LHCN-M2 (cell line): ENCODE data around the gene NRN1L. TPM values are rescaled to one million over a fixed set of nuclear protein-coding genes. Genes with fewer than 3 reads are reported as not detected.
"Not testable (repeated sequence)": the region's sequence is repeated elsewhere in the genome, so short reads cannot be mapped to it uniquely, and the experiment has no call there.

Source experiments
- DNase-seq: peaks from one replicate; pipeline ENCODE4 v3.0.0-alpha.2; 2012; ENCODE audit warnings: low read depth
- total RNA-seq: library from RNA; depleted of rRNA; stranded (reverse); fragments of >200 nt; gene quantifications from 2 replicates; pipeline ENCODE4 v1.2.3, GENCODE V29; 2014

The NRN1L gene
- total RNA-seq, 1 experiment from 2014 or later, result not detected

DNA sequence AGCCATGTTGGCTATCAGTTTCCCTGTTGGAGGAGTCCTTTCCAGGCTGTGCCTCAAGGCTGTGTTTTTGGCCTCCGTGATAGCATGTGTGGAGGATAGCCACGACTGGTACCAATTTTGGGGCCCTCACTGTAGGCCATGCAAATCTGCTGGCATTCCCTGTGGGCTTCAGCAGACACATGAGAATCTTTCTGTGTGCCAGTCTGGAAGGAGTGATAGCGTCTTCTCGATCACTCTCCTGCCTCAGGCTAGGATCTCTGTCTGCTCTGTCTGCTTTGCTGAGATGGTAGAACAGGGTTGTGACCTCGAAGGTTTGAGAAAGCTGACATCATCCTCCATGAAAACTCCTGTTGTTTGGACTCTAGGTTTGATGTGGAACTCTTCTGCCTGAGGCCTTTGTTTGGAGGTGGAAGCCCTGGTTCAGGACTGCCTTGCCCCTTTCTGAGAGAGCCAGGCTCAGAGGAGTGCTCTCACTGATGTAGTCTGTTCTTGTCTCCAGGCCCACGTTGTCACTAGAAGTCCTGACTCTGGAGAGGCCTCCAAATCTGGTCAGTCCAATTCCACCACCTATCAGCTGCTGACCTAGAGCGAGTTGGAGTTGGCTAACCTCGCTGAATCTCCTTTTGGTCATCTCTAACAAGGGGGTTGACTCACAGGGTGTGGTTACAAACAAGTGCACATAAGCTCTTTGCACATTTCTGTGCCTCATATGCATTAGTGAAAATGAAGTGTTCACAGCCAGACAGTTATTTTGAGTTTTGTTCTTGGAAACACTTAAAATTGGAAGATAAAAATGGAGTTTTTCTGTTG is 23.9 kb upstream of the NRN1L start:
- peak; percentile 76 for DNase-seq

DNA sequence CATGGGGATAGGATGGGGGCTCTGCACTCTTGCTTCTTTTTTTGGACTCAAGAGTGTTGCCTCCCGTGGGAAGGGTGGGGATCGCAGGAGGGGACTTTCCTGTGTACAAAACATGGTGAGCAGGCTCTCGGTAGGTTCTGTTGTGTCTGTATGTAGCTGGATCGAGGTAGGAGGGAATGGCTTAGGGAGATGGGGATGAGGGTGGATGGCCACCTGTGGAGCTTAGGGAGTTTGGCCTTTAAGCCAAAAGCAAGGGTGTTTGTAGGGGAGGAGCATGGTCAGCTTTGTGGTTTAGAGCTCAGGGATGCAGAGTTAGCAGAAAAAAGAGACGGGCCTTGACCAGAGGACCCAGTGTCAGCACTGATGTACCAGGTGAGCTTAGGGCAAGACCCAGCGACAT is 22.8 kb upstream of the NRN1L start:
- no peak for DNase-seq

DNA sequence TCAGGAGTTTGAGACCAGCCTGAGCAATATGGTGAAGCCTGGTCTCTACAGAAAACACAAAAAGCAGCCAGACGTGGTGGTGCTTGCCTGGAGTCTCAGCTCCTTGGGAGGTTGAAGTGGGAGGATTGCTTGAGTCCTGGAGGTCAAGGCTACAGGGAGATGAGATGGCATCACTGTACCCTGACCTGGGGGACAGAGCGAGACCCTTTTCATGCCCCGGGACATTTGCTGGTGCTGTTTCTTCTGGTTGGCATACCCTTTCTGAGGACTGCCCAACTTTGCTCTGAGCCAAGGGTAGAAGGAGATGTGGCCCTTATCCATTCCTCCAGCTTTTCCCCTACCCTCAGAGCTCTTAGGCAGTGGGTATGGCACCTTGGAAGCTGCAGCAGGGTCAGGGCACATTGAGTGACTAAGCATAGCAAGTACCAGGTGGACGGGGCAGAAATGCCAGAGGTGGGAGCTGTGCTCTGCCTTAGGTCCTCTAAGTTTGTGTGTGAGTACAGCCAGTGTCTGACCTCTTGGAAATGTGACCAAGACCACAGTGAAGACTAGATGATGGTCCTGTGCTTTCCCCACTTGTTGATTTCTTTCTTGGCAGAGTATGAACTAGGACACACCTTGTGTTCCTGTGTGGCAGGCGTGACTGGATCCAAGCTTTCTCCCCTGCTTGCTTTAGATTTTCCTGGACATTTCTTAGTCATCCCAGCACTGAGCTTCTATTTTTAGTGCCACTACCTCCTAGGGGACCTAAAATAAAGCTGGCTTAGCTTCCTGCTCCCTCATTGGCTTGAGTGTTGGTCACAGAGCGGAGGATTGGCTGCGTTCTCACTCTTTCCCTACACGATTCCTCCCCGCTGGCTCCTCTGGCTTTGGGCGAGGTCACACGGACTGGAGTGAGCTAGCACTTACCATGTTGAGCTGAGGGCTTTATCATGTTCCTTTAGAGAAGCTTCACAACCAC is 21.8 kb upstream of the NRN1L start:
- peak; percentile 90 for DNase-seq

DNA sequence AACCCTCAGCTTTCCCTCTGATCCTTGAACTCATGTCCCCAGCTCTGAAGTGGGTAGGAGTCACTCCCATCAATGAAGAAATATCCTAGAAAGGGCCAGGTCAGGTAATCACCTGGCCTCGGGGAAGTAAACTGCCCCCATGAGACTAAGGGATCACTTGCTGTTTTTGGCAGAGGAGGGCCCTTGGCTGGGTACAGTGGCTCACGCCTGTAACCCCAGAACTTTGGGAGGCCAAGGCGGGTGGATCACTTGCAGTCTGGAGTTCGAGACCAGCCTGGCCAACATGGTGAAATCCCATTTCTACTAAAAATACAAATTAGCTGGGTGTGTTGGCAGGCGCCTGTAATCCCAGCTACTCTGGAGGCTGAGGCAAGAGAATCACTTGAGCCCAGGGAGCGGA is 20.6 kb upstream of the NRN1L start:
- not testable (repeated sequence) for DNase-seq

DNA sequence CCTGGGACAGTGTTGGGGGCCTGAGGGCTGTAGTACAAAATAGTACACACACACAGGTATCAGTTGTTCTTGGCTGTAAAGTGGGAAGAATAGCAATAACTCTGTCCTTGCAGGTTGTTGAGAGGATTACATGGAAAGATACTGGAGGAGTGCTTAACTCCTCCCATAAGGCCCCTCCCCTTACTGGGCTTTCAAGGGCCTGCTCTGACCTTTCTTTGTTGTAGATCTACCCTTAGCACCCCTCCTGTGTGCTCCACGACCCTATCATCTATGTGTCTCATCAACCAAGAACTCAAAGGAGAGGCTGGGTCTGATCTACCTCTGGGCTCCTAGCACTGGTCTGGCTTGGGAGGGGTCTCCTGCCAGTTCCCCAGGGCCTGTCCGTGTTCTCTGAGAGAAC is 20.1 kb upstream of the NRN1L start:
- no peak for DNase-seq

DNA sequence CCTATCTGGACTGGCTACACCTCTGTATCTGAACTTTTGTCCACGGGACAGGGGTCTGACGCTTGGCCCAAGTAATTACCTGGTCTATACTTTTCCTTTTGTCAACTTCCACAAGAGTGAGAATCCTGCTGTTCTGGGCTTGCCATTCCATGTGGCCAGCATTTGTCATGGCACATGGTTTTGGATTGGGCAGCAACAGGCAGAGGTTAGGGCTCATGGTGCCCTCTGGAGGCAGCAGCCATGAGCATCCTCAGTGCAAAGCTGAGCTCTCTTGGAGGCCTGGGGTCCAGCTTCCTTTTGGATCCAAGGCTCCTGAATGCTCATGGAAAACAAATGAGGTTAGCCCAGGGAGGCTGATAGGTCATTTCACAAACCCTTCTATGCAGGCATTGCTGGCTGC is 19.4 kb upstream of the NRN1L start:
- DNase-seq, result peak; percentile 63

DNA sequence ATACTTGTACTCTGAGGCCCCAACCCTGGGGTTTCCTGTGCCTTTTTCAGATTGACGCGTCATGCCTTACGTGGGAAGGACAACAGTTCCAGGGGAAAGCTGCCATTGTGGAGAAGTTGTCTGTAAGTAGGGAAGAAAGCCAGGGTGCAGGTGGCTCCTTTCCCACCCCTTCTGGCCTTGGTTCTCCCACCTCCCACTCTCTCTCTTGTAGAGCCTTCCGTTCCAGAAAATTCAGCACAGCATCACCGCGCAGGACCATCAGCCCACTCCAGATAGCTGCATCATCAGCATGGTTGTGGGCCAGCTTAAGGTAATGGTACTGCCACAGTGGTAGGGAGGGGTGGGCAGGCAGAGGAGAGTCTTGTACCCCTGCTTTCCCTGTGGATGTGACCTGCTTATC is 16.4 kb upstream of the NRN1L start:
- no peak for DNase-seq

DNA sequence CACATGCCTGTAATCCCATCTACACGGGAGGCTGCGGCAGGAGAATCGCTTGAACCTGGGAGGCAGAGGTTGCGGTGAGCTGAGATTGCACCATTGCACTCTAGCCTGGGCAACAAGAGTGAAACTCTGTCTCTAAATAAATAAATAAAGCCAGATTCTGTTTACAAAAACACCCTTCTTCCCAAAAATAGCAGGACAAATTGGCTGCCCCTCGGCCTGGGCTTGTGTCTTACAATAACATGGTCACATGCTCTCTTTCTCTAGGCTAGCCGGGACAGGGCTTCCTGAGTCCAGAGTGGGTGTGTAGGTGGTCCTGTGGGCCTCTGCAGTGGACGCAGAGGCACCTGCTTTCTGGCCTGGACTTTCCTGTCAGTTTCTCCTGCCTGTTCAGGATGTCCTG is 15.0 kb upstream of the NRN1L start:
- DNase-seq, result no peak

DNA sequence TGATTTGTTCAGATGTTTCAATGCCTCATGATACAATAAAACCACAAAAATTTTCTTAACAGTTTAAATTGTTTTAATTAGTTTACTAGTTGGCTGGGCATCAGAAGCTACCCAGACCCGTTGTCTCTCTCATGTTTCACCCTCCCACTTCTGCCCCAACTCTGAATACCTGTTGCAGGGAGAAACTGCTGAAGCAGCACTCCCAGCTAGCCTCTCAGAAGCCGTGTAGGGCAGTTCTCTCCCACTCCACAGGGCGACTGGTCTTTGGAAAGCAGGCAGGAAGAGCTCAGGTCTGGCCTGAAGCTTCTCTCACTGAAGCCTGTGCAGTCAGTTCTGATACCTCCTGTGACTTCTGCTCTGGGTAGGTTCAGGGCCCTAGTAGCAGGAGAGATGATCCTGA is 13.4 kb upstream of the NRN1L start:
- DNase-seq, result no peak

DNA sequence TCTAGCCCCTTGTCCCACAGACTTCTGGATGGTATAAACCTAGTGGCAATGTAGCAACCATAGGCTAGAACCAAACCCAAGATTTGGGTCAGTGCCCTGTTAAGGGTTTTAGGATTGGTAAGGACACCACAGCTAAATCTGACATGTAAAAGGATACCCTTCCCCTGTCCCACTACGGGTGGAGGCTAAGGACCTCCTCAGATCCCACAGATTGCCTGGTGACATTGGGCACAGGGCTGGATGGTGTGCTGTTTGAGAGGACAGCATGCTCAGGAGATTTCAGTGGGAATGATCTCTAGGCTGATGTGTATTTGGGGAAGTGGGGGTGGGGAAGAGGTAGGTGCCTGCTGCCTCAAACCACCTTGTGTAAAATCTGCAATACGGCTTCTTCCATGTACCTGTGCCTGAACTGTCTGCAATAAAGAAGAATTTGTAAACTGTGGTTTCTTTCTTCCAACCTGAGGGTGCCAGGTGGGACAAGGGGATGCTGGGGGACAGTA is 12.5 kb upstream of the NRN1L start:
- DNase-seq, result no peak

DNA sequence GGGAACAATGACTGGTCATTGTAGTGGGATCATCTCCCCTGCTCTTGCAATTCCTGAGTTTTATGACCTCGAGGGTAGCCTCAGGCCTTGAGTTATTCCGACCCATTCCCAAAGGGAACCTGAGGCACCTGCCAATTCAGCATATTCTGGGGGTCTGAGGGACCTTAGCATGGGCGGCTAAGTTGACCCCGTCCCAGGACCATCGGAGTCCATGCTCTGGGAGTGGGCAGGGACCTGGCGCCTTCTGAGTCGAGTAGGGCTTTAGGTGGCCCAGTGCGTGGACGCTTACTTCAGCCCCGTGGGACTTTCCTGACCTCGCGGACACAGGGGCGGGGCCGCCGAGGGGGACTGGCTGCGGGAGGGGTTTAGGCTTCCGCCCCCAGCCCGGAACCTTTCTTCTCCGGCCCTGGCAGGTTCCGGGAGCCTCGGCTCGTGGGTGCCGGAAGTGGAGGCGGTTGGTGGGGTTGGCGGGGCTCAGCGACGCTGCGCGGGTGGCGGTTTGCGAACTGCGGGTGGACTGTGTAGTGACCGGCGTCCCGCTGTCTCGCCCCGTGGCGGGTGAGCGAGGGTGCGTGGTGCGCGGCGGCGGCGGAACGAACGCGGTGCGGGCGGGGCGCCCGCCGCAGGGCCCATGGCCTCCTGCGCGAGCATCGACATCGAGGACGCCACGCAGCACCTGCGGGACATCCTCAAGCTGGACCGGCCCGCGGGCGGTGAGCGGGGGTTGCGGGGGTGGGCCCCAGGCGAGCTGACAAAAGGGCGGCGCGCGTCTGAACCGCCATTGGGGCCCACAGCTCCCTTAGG is 11.9 kb upstream of the NRN1L start, which contains the start of gene EDC4:
TSS of gene EDC4 (plus strand) at position 422 of the 804 bp plus-strand sequence. CDS start at position 632, 210 bp downstream.
- DNase-seq, result peak; percentile 70

DNA sequence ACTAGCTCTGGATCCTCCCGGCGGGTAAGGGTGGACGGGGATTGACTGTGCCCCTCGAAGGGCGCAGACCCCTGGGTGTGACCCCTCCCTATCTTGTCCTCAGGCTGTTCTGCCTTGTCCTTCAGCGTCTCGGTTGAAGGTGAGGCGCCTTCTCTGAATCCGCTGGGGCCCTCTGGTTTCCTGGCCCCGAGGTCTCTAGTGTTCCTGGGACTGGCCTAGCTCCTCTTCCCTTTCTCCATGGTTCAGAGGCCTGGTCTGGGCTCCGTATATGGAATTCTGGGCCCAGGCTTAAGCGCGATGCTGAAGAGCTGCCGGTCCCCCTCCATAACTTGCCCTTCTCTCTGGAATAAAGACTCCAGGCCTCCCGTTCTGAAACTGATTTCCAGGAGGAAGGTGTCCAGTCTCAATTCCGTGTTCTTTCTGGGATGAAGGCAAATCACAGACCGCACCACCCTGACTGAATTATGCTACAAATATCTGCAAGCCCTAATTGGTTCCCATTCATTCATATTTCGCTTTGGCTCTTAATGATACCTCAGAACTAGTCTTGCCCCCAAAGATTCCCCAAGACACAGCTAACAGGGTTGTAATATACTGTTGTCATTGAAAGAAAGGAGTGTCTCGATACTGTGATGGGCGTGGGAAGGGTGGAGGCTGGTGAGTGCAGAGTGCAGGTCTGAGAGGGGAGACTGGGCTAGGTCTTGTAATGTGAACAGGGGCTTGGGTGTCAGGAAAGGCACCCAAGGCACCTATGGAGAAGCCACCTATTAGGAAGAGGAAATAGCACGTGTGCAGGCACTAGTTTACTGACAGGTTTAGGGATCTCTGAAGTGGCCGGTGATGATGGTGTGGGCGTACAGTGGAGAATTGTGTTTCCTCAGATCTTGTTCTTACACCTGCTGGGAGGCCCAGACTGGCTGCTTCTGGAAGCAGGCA is 11.0 kb upstream of the NRN1L start:
- no peak for DNase-seq

DNA sequence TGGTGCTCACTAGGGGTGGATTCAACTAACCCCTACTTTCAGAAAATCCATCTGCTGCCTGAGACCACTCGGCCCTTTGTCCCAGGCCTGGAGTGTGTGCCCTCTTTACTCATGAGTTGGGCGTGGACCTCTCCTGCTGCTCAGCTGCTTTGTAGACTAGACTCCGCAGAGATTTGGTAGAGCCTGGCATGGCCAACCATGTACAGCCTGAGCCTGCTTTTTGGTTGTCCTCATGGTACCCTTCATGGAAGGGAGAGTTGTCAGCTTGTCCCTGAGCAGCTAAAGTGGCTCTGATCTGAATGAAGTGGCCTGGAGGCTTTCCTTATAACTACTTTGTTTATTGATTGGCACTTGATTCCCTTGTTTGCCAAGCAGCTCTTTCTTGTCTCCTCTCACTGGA is 10.3 kb upstream of the NRN1L start:
- DNase-seq, result no peak

DNA sequence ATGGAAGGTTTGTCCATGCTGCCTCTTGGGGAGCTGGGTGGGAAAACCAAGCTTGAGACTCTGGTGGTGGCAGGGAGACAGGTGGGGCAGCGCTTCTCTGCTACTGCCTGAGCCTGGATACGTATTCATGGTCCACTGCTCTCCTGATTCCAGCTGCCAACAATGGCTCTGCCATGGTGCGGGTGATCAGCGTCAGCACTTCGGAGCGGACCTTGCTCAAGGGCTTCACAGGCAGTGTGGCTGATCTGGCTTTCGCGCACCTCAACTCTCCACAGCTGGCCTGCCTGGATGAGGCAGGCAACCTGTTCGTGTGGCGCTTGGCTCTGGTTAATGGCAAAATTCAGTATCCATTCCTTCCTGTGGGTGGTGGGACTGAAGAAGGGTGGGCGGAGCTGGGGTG is 7.6 kb upstream of the NRN1L start:
- no peak for DNase-seq

DNA sequence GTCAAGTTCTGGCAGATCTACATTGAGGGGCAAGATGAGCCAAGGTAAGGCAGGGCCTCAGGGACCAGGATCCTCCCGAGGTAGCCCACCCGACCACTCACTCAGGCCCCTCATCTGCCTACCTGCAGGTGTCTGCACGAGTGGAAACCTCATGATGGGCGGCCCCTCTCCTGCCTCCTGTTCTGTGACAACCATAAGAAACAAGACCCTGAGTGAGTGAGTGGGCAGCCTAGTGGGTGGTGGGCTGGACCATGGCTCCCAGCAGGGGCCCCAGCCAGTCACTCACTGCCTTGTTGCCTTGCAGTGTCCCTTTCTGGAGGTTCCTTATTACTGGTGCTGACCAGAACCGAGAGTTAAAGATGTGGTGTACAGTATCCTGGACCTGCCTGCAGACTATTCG is 6.5 kb upstream of the NRN1L start:
- no peak for DNase-seq

DNA sequence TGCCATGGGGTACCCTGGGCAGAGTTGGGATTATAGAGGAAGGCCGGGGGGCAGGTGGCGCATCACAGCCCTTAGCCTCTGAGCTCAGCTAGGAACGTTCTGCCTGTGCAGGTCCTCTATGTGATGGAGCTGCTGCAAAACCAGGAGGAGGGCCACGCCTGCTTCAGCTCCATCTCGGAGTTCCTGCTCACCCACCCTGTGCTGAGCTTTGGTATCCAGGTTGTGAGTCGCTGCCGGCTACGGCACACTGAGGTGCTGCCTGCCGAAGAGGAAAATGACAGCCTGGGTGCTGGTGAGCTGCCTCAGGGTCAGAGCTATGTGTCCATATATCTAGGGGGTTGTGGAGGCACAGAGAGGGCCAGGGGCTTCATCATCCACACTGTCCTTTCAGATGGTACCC is 5.8 kb upstream of the NRN1L start:
- DNase-seq, result no peak

DNA sequence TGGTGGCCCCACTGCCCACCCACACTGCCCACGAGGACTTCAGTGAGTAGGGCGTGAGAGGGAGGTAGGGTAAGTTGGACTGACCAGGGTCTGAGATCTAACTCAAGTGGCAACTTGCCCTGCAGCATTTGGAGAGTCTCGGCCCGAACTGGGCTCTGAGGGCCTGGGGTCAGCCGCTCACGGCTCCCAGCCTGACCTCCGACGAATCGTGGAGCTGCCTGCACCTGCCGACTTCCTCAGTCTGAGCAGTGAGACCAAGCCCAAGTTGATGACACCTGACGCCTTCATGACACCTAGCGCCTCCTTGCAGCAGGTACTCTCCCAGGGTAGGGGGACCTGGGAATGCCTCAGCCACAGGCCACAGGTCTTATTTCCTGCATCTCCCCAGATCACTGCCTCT is 5.2 kb upstream of the NRN1L start:
- DNase-seq, result no peak

DNA sequence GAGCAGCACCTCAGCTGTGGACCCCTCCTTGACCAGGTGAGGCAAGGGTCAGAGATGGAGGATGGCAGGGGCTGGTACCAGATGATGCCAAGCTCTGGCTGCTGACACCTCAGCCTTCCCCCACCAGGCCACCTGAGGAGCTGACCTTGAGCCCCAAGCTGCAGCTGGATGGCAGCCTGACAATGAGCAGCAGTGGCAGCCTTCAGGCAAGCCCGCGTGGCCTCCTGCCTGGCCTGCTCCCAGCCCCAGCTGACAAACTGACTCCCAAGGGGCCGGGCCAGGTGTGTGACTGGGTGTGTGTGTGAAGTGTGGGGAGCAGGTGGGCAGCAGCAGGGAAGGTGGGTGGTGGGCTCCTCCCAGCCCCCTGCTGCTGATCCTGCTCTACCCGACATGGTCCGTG is 4.7 kb upstream of the NRN1L start:
- DNase-seq, result no peak

DNA sequence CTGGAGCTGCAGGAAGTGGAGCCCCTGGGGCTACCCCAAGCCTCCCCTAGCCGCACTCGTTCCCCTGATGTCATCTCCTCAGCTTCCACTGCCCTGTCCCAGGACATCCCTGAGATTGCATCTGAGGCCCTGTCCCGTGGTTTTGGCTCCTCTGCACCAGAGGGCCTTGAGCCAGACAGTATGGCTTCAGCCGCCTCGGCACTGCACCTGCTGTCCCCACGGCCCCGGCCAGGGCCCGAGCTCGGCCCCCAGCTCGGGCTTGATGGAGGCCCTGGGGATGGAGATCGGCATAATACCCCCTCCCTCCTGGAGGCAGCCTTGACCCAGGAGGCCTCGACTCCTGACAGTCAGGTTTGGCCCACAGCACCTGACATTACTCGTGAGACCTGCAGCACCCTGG is 4.1 kb upstream of the NRN1L start:
- no peak for DNase-seq

DNA sequence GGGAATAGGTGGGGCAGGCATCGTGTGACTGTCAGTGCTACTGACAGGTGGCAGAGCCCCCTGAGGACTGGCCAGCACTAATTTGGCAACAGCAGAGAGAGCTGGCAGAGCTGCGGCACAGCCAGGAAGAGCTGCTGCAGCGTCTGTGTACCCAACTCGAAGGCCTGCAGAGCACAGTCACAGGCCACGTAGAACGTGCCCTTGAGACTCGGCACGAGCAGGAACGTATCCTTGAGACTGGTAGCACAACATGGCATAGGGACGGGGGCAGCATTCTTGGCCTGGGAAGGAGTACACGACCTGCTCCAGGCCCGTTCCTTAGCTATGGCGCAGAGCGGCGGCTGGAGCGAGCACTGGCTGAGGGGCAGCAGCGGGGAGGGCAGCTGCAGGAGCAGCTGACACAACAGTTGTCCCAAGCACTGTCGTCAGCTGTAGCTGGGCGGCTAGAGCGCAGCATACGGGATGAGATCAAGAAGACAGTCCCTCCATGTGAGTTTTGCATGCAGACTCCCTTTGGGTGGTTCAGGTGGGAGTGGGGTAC is 3.0 kb upstream of the NRN1L start:
- DNase-seq, result peak; percentile 53
